ENCODE data around the gene VSTM2A. TPM values are rescaled to one million over a fixed set of nuclear protein-coding genes. Genes with fewer than 3 reads are reported as not detected.
A peak's percentile ranks its signal among the peaks of the same experiment; 100 is the strongest.
"Not testable (repeated sequence)": the region's sequence is repeated elsewhere in the genome, so short reads cannot be mapped to it uniquely, and the experiment has no call there.

VSTM2A gene, protein sequence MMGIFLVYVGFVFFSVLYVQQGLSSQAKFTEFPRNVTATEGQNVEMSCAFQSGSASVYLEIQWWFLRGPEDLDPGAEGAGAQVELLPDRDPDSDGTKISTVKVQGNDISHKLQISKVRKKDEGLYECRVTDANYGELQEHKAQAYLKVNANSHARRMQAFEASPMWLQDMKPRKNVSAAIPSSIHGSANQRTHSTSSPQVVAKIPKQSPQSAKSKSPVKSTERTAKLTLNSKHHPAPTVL
- 1 to 10 TPM; 1.3 to 3.6 (median 2.0) TPM for total RNA-seq
- polyA plus RNA-seq = under 1 TPM in 2 of 3 donors, not detected in 1; 0.58 to 0.60 TPM

DNA sequence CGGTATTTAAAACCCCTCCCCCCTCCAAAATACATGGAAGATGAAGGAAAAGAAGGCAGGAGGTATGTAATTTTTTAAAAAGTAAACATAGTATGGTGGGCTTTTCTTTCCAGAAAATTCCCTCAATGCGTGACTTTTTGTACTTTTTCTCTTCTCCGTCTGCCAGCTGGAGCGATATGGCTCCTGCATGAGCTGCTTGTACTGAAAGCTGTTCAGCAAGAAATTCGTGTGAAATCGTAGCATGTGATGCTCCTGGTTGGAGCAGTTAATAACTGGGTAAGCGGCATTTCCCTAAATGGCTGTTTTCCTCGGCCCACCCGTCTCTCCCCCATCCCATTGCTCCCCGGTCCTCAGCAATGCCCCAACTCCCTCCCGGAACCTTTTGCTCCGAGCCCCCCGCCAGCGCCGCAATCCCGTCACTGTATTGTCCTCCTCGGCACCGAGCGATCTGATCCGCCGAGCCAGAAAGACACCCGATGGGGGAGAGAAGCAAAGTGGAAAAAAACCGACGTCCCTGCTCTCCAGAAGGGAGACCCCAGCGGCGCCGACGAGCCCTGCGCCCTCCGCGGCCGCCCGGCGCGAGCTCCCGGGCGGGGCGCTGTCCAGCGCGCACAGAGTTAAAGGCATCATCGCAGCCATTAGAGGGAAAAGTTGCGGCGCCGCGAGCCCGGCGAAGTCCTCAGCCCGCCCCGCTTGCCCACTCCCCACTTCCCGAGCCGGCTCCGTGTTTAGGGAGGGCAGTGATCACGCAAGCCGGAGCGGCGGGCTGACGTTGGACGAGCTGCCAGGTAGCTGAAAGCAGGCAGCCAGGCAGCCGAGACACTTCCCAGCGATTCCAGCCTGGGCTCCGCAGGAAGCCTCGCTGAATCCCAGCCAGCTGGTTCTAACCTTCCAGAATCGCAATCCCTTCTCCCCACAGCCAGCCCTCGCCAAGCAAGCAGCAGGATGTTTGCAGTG lies at the start of gene VSTM2A:
TSS of gene VSTM2A (plus strand) at position 707 of the 957 bp plus-strand sequence. CDS start 356 bp downstream, outside the sequence.
- Histone ChIP-seq H3K4me3 (peak within 1 kb of the TSS in 3 of 4 donors; percentile 31 to 47 (median 43)), H3K27ac (no peak within 1 kb of the TSS), H3K4me1 (peaks cover 0 to 26% (median 21%) of the 10 kb centered on the region in 4 donors), H3K9me3 (no peaks in the 10 kb centered on the region), H3K27me3 (peaks cover 33 to 89% (median 67%) of the 10 kb centered on the region in 3 donors), H3K36me3 (no peaks in the 10 kb centered on the region)
- no peak for TF ChIP-seq POLR2A (IDR thresholded peaks at IDR 0.05)
- no peak for TF ChIP-seq POLR2AphosphoS5 (IDR thresholded peaks at IDR 0.05)
- TF ChIP-seq, protein P1, sequence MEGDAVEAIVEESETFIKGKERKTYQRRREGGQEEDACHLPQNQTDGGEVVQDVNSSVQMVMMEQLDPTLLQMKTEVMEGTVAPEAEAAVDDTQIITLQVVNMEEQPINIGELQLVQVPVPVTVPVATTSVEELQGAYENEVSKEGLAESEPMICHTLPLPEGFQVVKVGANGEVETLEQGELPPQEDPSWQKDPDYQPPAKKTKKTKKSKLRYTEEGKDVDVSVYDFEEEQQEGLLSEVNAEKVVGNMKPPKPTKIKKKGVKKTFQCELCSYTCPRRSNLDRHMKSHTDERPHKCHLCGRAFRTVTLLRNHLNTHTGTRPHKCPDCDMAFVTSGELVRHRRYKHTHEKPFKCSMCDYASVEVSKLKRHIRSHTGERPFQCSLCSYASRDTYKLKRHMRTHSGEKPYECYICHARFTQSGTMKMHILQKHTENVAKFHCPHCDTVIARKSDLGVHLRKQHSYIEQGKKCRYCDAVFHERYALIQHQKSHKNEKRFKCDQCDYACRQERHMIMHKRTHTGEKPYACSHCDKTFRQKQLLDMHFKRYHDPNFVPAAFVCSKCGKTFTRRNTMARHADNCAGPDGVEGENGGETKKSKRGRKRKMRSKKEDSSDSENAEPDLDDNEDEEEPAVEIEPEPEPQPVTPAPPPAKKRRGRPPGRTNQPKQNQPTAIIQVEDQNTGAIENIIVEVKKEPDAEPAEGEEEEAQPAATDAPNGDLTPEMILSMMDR (IDR thresholded peaks at IDR 0.05) = no peak
- no peak for TF ChIP-seq EP300 (IDR thresholded peaks at IDR 0.05)
- no peak for DNase-seq
- intact Hi-C loops (cut with DNase I) = no loop called here
- 4 to 9% methylated on average over 64 of the region's 64 CpGs for WGBS, 2 donors

DNA sequence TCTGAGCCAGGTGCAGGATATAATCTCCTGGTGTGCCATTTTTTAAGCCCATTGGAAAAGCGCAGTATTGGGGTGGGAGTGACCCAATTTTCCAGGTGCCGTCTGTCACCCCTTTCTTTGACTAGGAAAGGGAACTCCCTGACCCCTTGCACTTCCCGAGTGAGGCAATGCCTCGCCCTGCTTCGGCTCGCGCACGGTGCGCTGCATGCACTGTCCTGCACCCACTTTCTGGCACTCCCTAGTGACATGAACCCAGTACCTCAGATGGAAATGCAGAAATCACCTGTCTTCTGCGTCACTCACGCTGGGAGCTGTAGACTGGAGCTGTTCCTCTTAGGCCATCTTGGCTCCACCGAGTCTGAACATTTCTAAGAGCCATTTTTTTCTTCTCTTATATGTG lies 37.6 kb upstream of the VSTM2A start:
- H3K36me3 ChIP-seq; H3K27me3 ChIP-seq; H3K27ac ChIP-seq; H3K9me3 ChIP-seq; H3K4me3 ChIP-seq; intact Hi-C loops (cut with DNase I); H3K4me1 ChIP-seq; DNase-seq: not testable (repeated sequence)
- 92% methylated on average over 12 of the region's 12 CpGs for WGBS, 2 donors

DNA sequence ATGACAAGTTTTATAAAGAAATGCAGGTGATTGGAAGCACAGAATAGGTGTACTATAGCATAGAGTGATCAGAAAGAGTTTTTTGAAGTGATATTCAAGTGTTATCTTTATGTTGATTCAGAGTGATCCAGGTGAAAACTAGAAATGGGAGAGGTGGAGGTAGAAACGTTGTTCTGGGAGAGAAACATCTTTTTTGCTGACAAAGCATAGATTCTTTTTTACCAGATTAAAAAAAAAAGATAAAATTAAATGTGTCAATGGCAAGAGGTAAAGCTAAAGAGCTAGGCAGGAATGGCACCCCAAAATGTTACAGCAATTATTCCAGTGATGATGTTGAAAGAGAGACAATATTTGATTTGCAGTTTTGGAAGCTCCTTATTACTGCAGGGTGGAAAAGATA lies 12.6 kb upstream of the VSTM2A start:
- Histone ChIP-seq H3K36me3 (no peaks in the 10 kb centered on the region), H3K9me3 (no peaks in the 10 kb centered on the region), H3K4me3 (no peak overlapping the region), H3K4me1 (no peaks in the 10 kb centered on the region), H3K27ac (no peak overlapping the region), H3K27me3 (no peaks in the 10 kb centered on the region)
- 0 to 44% methylated on average over 1 of the region's 1 CpG for WGBS, 2 donors
- TF ChIP-seq POLR2AphosphoS5 (IDR thresholded peaks at IDR 0.05) (no peak), POLR2A (IDR thresholded peaks at IDR 0.05) (no peak), EP300 (IDR thresholded peaks at IDR 0.05) (no peak)
- TF ChIP-seq, protein P1 (IDR thresholded peaks at IDR 0.05) = no peak
- intact Hi-C loops (cut with DNase I) = no loop called here
- DNase-seq = no peak

DNA sequence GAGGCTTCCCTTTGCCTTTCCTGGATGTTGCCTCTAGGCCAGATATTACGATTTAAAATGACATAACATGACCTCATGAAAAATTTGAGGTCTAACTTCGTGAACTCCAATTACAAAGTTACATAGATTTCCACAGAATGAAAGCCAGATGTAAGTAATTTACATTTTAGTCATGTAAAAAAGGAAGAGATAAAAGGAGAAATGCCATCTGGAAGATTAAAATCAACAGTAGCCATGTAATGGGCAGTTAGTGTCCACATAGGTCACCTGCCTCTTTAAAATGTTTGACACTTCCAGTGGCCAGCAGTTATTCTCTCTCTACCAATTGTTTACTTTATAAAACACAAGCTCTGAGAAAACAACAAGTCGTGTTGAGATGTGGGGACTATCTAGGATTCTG lies 4.1 kb upstream of the VSTM2A start:
- no peak for TF ChIP-seq POLR2AphosphoS5 (IDR thresholded peaks at IDR 0.05)
- 44 to 49% methylated on average over 3 of the region's 3 CpGs for WGBS, 2 donors
- DNase-seq = no peak

DNA sequence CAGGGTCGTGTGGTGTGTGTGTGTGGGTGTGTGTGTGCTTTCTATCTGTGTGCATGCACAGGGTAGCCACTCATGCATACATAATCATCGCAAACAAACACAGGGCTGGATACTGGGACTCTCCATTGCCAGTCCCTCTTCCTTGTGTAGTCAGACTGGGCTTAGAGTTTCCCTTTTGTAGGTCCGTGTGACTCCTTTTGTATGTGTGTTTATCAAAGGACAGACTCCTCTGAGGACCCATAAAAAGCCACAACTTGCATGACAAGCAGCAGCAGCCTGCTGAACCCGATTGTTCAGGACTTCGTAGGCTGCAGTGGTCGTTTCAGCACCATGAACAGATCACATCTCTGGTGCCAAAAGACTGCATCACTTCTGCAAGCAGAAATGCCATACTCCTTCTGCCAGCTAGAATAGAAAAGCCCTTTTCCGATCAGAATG lies 895 bp downstream of the VSTM2A start:
- intact Hi-C loops (cut with DNase I) = no loop called here
- Histone ChIP-seq H3K27ac (no peak overlapping the region), H3K9me3 (no peaks in the 10 kb centered on the region), H3K4me1 (peaks cover 0 to 27% (median 23%) of the 10 kb centered on the region in 4 donors), H3K4me3 (no peak overlapping the region), H3K27me3 (peaks cover 36 to 93% (median 70%) of the 10 kb centered on the region in 3 donors), H3K36me3 (no peaks in the 10 kb centered on the region)
- WGBS, 2 donors = 8 to 9% methylated on average over 7 of the region's 7 CpGs
- TF ChIP-seq, protein P1 (IDR thresholded peaks at IDR 0.05) = no peak
- no peak for DNase-seq

More for the DNA sequence above, 4.1 kb upstream of the VSTM2A start:
- H3K4me1 ChIP-seq = peaks cover 0 to 13% (median 12%) of the 10 kb centered on the region in 4 donors
- peaks cover 6 to 53% (median 32%) of the 10 kb centered on the region in 3 donors for H3K27me3 ChIP-seq
- no peak overlapping the region for H3K27ac ChIP-seq
- no peaks in the 10 kb centered on the region for H3K9me3 ChIP-seq
- H3K4me3 ChIP-seq = no peak overlapping the region
- no peaks in the 10 kb centered on the region for H3K36me3 ChIP-seq
- intact Hi-C loops (cut with DNase I) = no loop called here

Data from sigmoid colon (tissue), 7 donors.